Endothelial cell of umbilical vein (primary cell): ENCODE measurements around the gene PLA2G15. TPM values are rescaled to one million over a fixed set of nuclear protein-coding genes. Genes with fewer than 3 reads are reported as not detected.

ENCODE experiments used
- BruUV-seq: library from RNA; stranded (reverse); fragments of 400-500 nt; replicated peaks from 2 replicates; lab custom pipeline; 2021; lab: Mats Ljungman, UMichigan
- CTCF ChIA-PET: fragments of 300-600, 350-600 bp; sonication (Branson Sonifier 250); formaldehyde crosslinking; loops from one replicate; lab custom pipeline; 2021; ENCODE audit warnings: antibody characterized with exemption, inconsistent platforms; lab: Charles Lee
- POLR2A ChIA-PET: fragments of 300-600, 350-600 bp; sonication (Branson Sonifier 250); formaldehyde crosslinking; loops from one replicate; lab custom pipeline; 2021; ENCODE audit warnings: antibody characterized with exemption, inconsistent platforms; lab: Charles Lee
- DNase-seq: peaks from one replicate; pipeline ENCODE4 v3.0.0-alpha.2; 2011; ENCODE audit warnings: low read depth, low spot score
- FAIRE-seq: peaks from 2 replicates; lab custom pipeline; 2011; peaks lifted over from hg19 to GRCh38; lab: Jason Lieb, UNC
- H2AFZ ChIP-seq: 2 replicates; pipeline ENCODE4 v1.6.0; 2012; ENCODE audit warnings: low read depth, low read length, control low read depth, inconsistent platforms
- H3K27ac ChIP-seq: 2 replicates; pipeline ENCODE4 v1.5.1; 2011; ENCODE audit warnings: low read depth, mild to moderate bottlenecking, control low read depth, low read length, moderate library complexity; ENCODE audit not compliant: insufficient read depth
- H3K27me3 ChIP-seq, 2 experiments: 2 replicates each; pipeline versions ENCODE4 v1.6.0 to v1.6.1; 2011; ENCODE audit warnings: low read length in 2 of 2, mixed read lengths in 1 of 2; ENCODE audit not compliant: control insufficient read depth in 2 of 2, insufficient read depth in 2 of 2
- H3K36me3 ChIP-seq, 2 experiments: 2 replicates in 1 of 2; 3 replicates in 1 of 2; pipeline ENCODE4 v1.5.1; 2011; ENCODE audit warnings: low read length in 2 of 2, mild to moderate bottlenecking in 1 of 2, moderate library complexity in 1 of 2; ENCODE audit not compliant: control insufficient read depth in 2 of 2, insufficient read depth in 2 of 2; ENCODE audit errors: extremely low read depth in 1 of 2
- H3K4me1 ChIP-seq: 3 replicates; pipeline ENCODE4 v1.5.1; 2011; ENCODE audit warnings: mild to moderate bottlenecking, low read length; ENCODE audit not compliant: control insufficient read depth, insufficient read depth; ENCODE audit errors: extremely low read depth
- H3K4me2 ChIP-seq: 2 replicates; pipeline ENCODE4 v1.6.1; 2011; ENCODE audit warnings: low read length, control low read depth, mixed read lengths; ENCODE audit not compliant: insufficient read depth
- H3K4me3 ChIP-seq, 3 experiments: fragments of 200-600 bp in 1 of 3; sonication (generic), shearing (Covaris generic) in 1 of 3; replicated peaks in 1 of 3; 2 replicates each; pipeline ENCODE4 v1.5.1; 2011 to 2016; ENCODE audit warnings: control low read depth in 3 of 3, low read length in 3 of 3, mild to moderate bottlenecking in 2 of 3, inconsistent platforms in 1 of 3, low read depth in 1 of 3, moderate library complexity in 1 of 3; ENCODE audit not compliant: insufficient read depth in 1 of 3
- H3K79me2 ChIP-seq: 2 replicates; pipeline ENCODE4 v1.6.0; 2012; ENCODE audit warnings: low read length, inconsistent platforms; ENCODE audit not compliant: control insufficient read depth, insufficient read depth
- H3K9ac ChIP-seq: replicated peaks from 2 replicates; pipeline ENCODE3; 2011; ENCODE audit warnings: low read length, control low read depth; ENCODE audit not compliant: insufficient read depth; ENCODE audit errors: extremely low read depth
- H3K9me1 ChIP-seq: replicated peaks from 3 replicates; pipeline ENCODE4 v1.6.0; 2011; ENCODE audit warnings: mild to moderate bottlenecking, low read length; ENCODE audit not compliant: control insufficient read depth, insufficient read depth; ENCODE audit errors: extremely low read depth
- H3K9me3 ChIP-seq: replicated peaks from 2 replicates; pipeline ENCODE4 v1.5.1; 2012; ENCODE audit warnings: low read length, inconsistent platforms; ENCODE audit not compliant: control insufficient read depth, insufficient read depth
- H4K20me1 ChIP-seq: replicated peaks from 2 replicates; pipeline ENCODE3; 2011; ENCODE audit warnings: mild to moderate bottlenecking, low read length; ENCODE audit not compliant: control insufficient read depth, insufficient read depth; ENCODE audit errors: extremely low read depth
- EZH2 ChIP-seq: IDR thresholded peaks from 2 replicates; pipeline ENCODE4 v1.6.1; 2012; ENCODE audit warnings: borderline replicate concordance, low read depth, mild to moderate bottlenecking, moderate library complexity, low read length, inconsistent platforms; ENCODE audit not compliant: severe bottlenecking
- JUN ChIP-seq: IDR thresholded peaks from 2 replicates; pipeline ENCODE4 v1.6.1; 2011; ENCODE audit warnings: borderline replicate concordance, low read depth; ENCODE audit not compliant: insufficient read length, insufficient read depth
- POLR2A ChIP-seq: IDR thresholded peaks from 2 replicates; pipeline ENCODE4 v1.6.1; 2012; ENCODE audit warnings: low read depth, mild to moderate bottlenecking, control low read depth, low read length
- POLR2AphosphoS5 ChIP-seq: IDR thresholded peaks from 2 replicates; pipeline ENCODE4 v1.6.1; 2012; ENCODE audit warnings: low read depth, mild to moderate bottlenecking, control low read depth, low read length, moderate library complexity; ENCODE audit not compliant: insufficient read depth
- dilution Hi-C: fragments of 300-500 bp; cut with MboI; formaldehyde crosslinking; loops from one replicate; pipeline ENCODE4 v1.15.0; 2019; ENCODE audit warnings: low sequenced_read_pairs; ENCODE audit not compliant: extremely low pct_ligation_motif_present
- intact Hi-C: fragments of 100-400 bp; cut with micrococcal nuclease; formaldehyde crosslinking; loops from one replicate; pipeline ENCODE4 v1.10.0; 2022
- polyA plus RNA-seq, 4 experiments: library from polyadenylated mRNA; depleted of rRNA in 3 of 4; stranded (reverse) in 3 of 4; unstranded in 1 of 4; fragments of >200 nt; gene quantifications; 2 replicates each; pipeline versions ENCODE4 v1.2.1 to v1.2.3, GENCODE V29; 2011 to 2012; ENCODE audit warnings: missing spikeins in 1 of 4
- total RNA-seq: library from RNA; stranded (reverse); gene quantifications from 2 replicates; pipeline ENCODE4 v1.2.3, GENCODE V29; 2021
- TF ChIP-seq, protein P1 (sequence below): IDR thresholded peaks from 2 replicates; pipeline ENCODE4 v1.6.1; 2011; ENCODE audit not compliant: insufficient read depth, insufficient read length

Gene PLA2G15
- total and polyA plus RNA-seq, 2 donors (not counting 3 experiments of a cell fraction or from before 2014, with no cell fraction given): 24.3 to 41.8 TPM

DNA sequence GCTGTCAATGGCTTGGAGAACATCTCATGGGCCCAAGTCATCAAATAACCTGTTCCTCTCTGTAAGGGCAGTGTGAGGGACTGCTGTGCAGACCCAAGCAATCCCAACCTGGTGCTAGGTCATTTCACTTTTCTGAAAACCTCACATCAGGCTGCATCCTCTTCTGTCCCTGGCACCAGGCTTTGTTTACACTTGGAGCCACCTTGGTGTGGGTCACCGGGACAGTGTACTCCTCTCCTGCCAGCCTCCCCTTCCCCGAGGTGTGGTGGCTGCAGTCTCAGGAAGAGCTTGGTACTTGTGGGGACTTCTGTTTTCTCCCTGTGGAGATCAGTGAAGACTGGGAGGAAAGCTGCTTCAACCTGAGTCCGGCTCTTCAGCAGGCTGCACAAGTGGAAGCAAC, 53.1 kb downstream of the PLA2G15 start:
- Histone ChIP-seq H3K36me3 (peaks cover 41 to 57% of the 10 kb centered on the region in 2 experiments), H3K9me1 (no peaks in the 10 kb centered on the region), H3K4me1 (no peaks in the 10 kb centered on the region), H3K9me3 (no peaks in the 10 kb centered on the region), H3K27me3 (no peaks in the 10 kb centered on the region), H3K4me2 (no peak overlapping the region), H3K27ac (no peak overlapping the region), H2AFZ (no peak overlapping the region), H3K79me2 (peaks cover 6% of the 10 kb centered on the region), H3K4me3 (no peak overlapping the region), H3K9ac (no peak overlapping the region), H4K20me1 (no peaks in the 10 kb centered on the region)
- FAIRE-seq (no peak), DNase-seq (no peak)
- intact Hi-C loops (no loop called here), dilution Hi-C loops (no loop called here)
- ChIA-PET CTCF (interaction anchor here (1.1 to 10.9 kb wide), 4 partner anchors 8 to 36 kb away, joined by 3 to 120 read pairs (median 6); partner anchors contain the start of gene SLC7A6), POLR2A (interaction anchor here (1.3 to 1.5 kb wide), 2 partner anchors 8 to 13 kb away, joined by 3 read pairs; partner anchors contain the start of genes PRMT7 and SLC7A6OS)
- no TSS peak for BruUV-seq
- TF ChIP-seq, protein P1, sequence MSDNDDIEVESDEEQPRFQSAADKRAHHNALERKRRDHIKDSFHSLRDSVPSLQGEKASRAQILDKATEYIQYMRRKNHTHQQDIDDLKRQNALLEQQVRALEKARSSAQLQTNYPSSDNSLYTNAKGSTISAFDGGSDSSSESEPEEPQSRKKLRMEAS: no peak

DNA sequence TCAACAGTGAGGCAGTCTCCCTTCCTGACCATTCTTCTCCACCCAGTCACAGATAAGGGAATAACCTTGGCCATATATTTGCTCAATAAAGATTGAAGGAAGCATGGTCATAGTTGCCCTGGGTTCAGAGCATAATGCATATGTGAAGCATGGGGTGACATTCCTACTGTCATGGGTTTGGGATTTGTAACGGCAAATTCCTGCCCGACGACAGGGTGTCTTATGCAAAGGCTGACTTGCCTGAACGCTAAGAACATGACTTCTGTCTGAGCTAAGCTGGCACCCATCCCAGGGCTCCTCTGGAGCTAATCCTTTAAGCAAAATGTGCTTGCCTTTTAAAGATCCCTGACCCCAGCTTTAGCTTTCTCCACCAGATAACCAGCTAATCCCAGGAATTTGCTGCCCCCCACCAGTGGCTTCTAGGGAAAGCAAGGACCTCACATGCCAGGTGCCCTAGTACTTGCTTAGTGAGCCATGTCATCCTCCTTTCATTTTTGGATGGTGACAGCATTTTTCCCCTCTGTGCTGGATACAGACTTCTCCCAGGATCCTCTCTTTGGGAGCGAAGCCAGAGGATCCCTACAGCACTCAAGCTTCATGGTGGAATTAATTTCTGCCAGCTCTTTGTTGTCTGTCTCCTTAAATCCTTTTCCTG, 53.9 kb downstream of the PLA2G15 start:
- peaks cover 43 to 56% of the 10 kb centered on the region in 2 experiments for H3K36me3 ChIP-seq
- CTCF ChIA-PET: interaction anchor here (1.1 to 10.9 kb wide), 5 partner anchors 9 to 42 kb away, joined by 3 to 120 read pairs (median 6); partner anchors contain the start of gene SLC7A6
- no peak overlapping the region for H3K4me2 ChIP-seq
- POLR2A ChIA-PET: interaction anchor here (1.3 to 1.5 kb wide), 2 partner anchors 9 to 12 kb away, joined by 3 read pairs; partner anchors contain the start of genes PRMT7 and SLC7A6OS
- dilution Hi-C loops: no loop called here
- no TSS peak for BruUV-seq
- no peak for DNase-seq
- no peaks in the 10 kb centered on the region for H3K9me3 ChIP-seq
- H3K27me3 ChIP-seq: no peaks in the 10 kb centered on the region
- intact Hi-C loops: no loop called here
- H3K27ac ChIP-seq: no peak overlapping the region
- TF ChIP-seq, protein P1: no peak
- TF ChIP-seq EZH2: no peak
- TF ChIP-seq POLR2A: peak; percentile 62
- TF ChIP-seq POLR2AphosphoS5: no peak
- TF ChIP-seq JUN: no peak
- H3K79me2 ChIP-seq: peaks cover 9% of the 10 kb centered on the region
- no peak for FAIRE-seq
- H4K20me1 ChIP-seq: no peaks in the 10 kb centered on the region
- no peak overlapping the region for H3K4me3 ChIP-seq
- no peaks in the 10 kb centered on the region for H3K9me1 ChIP-seq
- H3K4me1 ChIP-seq: no peaks in the 10 kb centered on the region
- H3K9ac ChIP-seq: no peak overlapping the region
- no peak overlapping the region for H2AFZ ChIP-seq
